GM12878 (cell line): ENCODE data around the gene IFNAR2. TPM values are rescaled to one million over a fixed set of nuclear protein-coding genes. Genes with fewer than 3 reads are reported as not detected.
A peak's percentile ranks its signal among the peaks of the same experiment; 100 is the strongest.

Experiments used
- ATAC-seq: fragments of 200-7000 bp; cut with Tn5 transposase; 3 replicates; pipeline ENCODE4 v1.9.1; 2020; ENCODE audit warnings: mild to moderate bottlenecking, moderate library complexity
- BruUV-seq: library from RNA; stranded (reverse); fragments of 400-500 nt; replicated peaks from 2 replicates; lab custom pipeline; 2021; lab: Mats Ljungman, UMichigan
- CTCF ChIA-PET: fragments of 300-600 bp; sonication (Branson Sonifier 250); formaldehyde crosslinking; extraction: SDS; loops from one replicate; lab custom pipeline; 2021; ENCODE audit warnings: inconsistent platforms; lab: Yijun Ruan, JAX
- POLR2A ChIA-PET: fragments of 350-600 bp; formaldehyde crosslinking; extraction: SDS; loops from one replicate; lab custom pipeline; 2021; ENCODE audit warnings: inconsistent platforms; lab: Charles Lee
- RAD21 ChIA-PET: fragments of 300-600 bp; sonication (Branson Sonifier 250); formaldehyde crosslinking; loops from one replicate; lab custom pipeline; 2023; ENCODE audit warnings: antibody characterized with exemption; ENCODE audit not compliant: unreplicated experiment; lab: Charles Lee
- SMC1A ChIA-PET: fragments of 300-600 bp; sonication (Branson Sonifier 250); formaldehyde crosslinking; loops from one replicate; lab custom pipeline; 2023; ENCODE audit not compliant: unreplicated experiment, uncharacterized antibody; lab: Charles Lee
- DNase-seq: peaks from one replicate; pipeline ENCODE4 v3.0.0-alpha.2; 2011; ENCODE audit warnings: low read depth, low spot score
- FAIRE-seq: peaks from 3 replicates; lab custom pipeline; 2011; peaks lifted over from hg19 to GRCh38; lab: Jason Lieb, UNC
- H2AFZ ChIP-seq: 2 replicates; pipeline ENCODE4 v1.6.0; 2011; ENCODE audit warnings: low read depth, low read length, control low read depth; ENCODE audit not compliant: control insufficient read depth
- H3K27ac ChIP-seq: 2 replicates; pipeline ENCODE4 v1.5.1; 2011; ENCODE audit warnings: control low read depth; ENCODE audit not compliant: control insufficient read depth, insufficient read depth
- H3K27me3 ChIP-seq, 2 experiments: replicated peaks in 1 of 2; 2 replicates each; pipeline versions ENCODE4 v1.6.0 to v1.6.1; 2011; ENCODE audit warnings: low read length in 1 of 2; ENCODE audit not compliant: control insufficient read depth in 2 of 2, insufficient read depth in 2 of 2
- H3K36me3 ChIP-seq, 2 experiments: 2 replicates each; pipeline ENCODE4 v1.5.1; 2011; ENCODE audit warnings: low read length in 1 of 2; ENCODE audit not compliant: control insufficient read depth in 2 of 2, insufficient read depth in 2 of 2
- H3K4me1 ChIP-seq: 2 replicates; pipeline ENCODE4 v1.6.1; 2011; ENCODE audit warnings: mild to moderate bottlenecking, low read length, moderate library complexity, mixed read lengths; ENCODE audit not compliant: control insufficient read depth, insufficient read depth
- H3K4me2 ChIP-seq: 2 replicates; pipeline ENCODE4 v1.6.0; 2011; ENCODE audit warnings: control low read depth; ENCODE audit not compliant: control insufficient read depth, insufficient read depth
- H3K4me3 ChIP-seq: fragments of 200-600 bp; sonication (generic); 2 replicates; pipeline ENCODE4 v1.5.1; 2016
- H3K79me2 ChIP-seq: 2 replicates; pipeline ENCODE4 v1.6.0; 2011; ENCODE audit warnings: low read length; ENCODE audit not compliant: control insufficient read depth, insufficient read depth
- H3K9ac ChIP-seq: 2 replicates; pipeline ENCODE4 v1.8.0; 2011; ENCODE audit warnings: low read length, control low read depth, mixed read lengths; ENCODE audit not compliant: control insufficient read depth, insufficient read depth
- H3K9me3 ChIP-seq: replicated peaks from 3 replicates; pipeline ENCODE4 v1.5.1; 2011; ENCODE audit warnings: mild to moderate bottlenecking, low read length; ENCODE audit not compliant: control insufficient read depth, insufficient read depth
- H4K20me1 ChIP-seq: 2 replicates; pipeline ENCODE4 v1.6.0; 2011; ENCODE audit not compliant: control insufficient read depth, insufficient read depth
- BHLHE40 ChIP-seq, 2 experiments: fragments of 450-650 bp in 1 of 2; IDR thresholded peaks; 2 replicates each; pipeline ENCODE4 v1.6.1; 2011 to 2017; ENCODE audit warnings: low read depth in 2 of 2, borderline replicate concordance in 1 of 2, improper control_type of control experiment in 1 of 2, low read length in 1 of 2, mild to moderate bottlenecking in 1 of 2
- HDGF ChIP-seq: fragments of 450-650 bp; IDR thresholded peaks from 2 replicates; pipeline ENCODE4 v1.6.1; 2016; ENCODE audit warnings: antibody characterized with exemption
- IRF4 ChIP-seq: IDR thresholded peaks from 2 replicates; pipeline ENCODE4 v1.6.1; 2011; ENCODE audit warnings: low read depth, low read length
- JUNB ChIP-seq: IDR thresholded peaks from 2 replicates; pipeline ENCODE4 v1.6.1; 2016; ENCODE audit warnings: antibody characterized with exemption, mild to moderate bottlenecking
- MYB ChIP-seq: fragments of 150-350 bp; IDR thresholded peaks from 2 replicates; pipeline ENCODE4 v1.6.1; 2014; ENCODE audit warnings: mild to moderate bottlenecking, low read depth, low read length, borderline replicate concordance
- NBN ChIP-seq: fragments of 450-650 bp; IDR thresholded peaks from 2 replicates; pipeline ENCODE4 v1.6.1; 2016
- NFIC ChIP-seq: IDR thresholded peaks from 2 replicates; pipeline ENCODE4 v1.6.1; 2012; ENCODE audit warnings: low read depth, mild to moderate bottlenecking, inconsistent platforms, low read length, moderate library complexity
- NR2C1 ChIP-seq: fragments of 450-650 bp; IDR thresholded peaks from 2 replicates; pipeline ENCODE4 v1.6.1; 2017; ENCODE audit warnings: antibody characterized with exemption, mild to moderate bottlenecking, moderate library complexity
- NR2F1 ChIP-seq: fragments of 450-650 bp; conservative IDR thresholded peaks from 2 replicates; pipeline ENCODE4 v1.6.1; 2017; ENCODE audit warnings: mild to moderate bottlenecking
- NRF1 ChIP-seq: conservative IDR thresholded peaks from 2 replicates; pipeline ENCODE4 v1.6.1; 2011; ENCODE audit warnings: mild to moderate bottlenecking, low read depth, low read length, improper control_type of control experiment
- PAX5 ChIP-seq: IDR thresholded peaks from 2 replicates; pipeline ENCODE4 v1.6.1; 2011; ENCODE audit warnings: low read depth, low read length, borderline replicate concordance
- RUNX3 ChIP-seq: IDR thresholded peaks from 2 replicates; pipeline ENCODE4 v1.6.1; 2012; ENCODE audit warnings: low read length, inconsistent platforms
- SMARCA5 ChIP-seq: fragments of 450-650 bp; IDR thresholded peaks from 2 replicates; pipeline ENCODE4 v1.6.1; 2017; ENCODE audit warnings: mild to moderate bottlenecking
- TCF12 ChIP-seq: IDR thresholded peaks from 2 replicates; pipeline ENCODE4 v1.6.1; 2011; ENCODE audit warnings: low read depth, mild to moderate bottlenecking, low read length
- WRNIP1 ChIP-seq: IDR thresholded peaks from 2 replicates; pipeline ENCODE4 v1.6.1; 2011; ENCODE audit warnings: low read depth, low read length, improper control_type of control experiment, borderline replicate concordance
- WGBS: methylation state at CpG from one replicate; pipeline ENCODE4 v1.1.6; 2016; ENCODE audit warnings: low lambda C conversion rate; ENCODE audit not compliant: insufficient replicate concordance, insufficient coverage; ENCODE audit errors: missing lambda C conversion rate; 5-methylcytosine and 5-hydroxymethylcytosine counted together
- in situ Hi-C: fragments of 300-500 bp; cut with MboI; formaldehyde crosslinking; loops from 9 replicates; pipeline ENCODE4 v1.14.3; 2018; ENCODE audit warnings: mixed read lengths
- intact Hi-C: fragments of 100-400 bp; cut with micrococcal nuclease; formaldehyde crosslinking; loops from one replicate; pipeline ENCODE4 v1.14.2; 2022; ENCODE audit not compliant: unreplicated experiment
- polyA plus RNA-seq, 11 experiments: library from polyadenylated mRNA; depleted of rRNA in 4 of 11; unstranded in 6 of 11; stranded (reverse) in 5 of 11; fragments of >200 nt; fragmentation: Nextera tagmentation in 4 of 11; fragmentation: Illumina TruSeq in 1 of 11; extraction: Ambion mirVana in 4 of 11; extraction: Trizol in 1 of 11; gene quantifications; 1 replicate in 1 of 11; 2 replicates in 10 of 11; pipeline versions ENCODE4 v1.2.1 to v1.2.3, GENCODE V29; 2011 to 2016; ENCODE audit warnings: inconsistent platforms in 2 of 11, missing spikeins in 2 of 11, low read depth in 1 of 11
- total RNA-seq, 4 experiments: library from RNA; depleted of rRNA in 3 of 4; stranded (reverse); fragments of >200 nt in 3 of 4; fragmentation: Illumina TruSeq in 1 of 4; extraction: Trizol in 1 of 4; gene quantifications; 2 replicates each; pipeline versions ENCODE4 v1.2.1 to v1.2.3, GENCODE V29; 2013 to 2021
- TF ChIP-seq, protein P1 (sequence below): fragments of 450-650 bp; IDR thresholded peaks from 2 replicates; pipeline ENCODE4 v1.6.1; 2017; ENCODE audit warnings: antibody characterized with exemption, mild to moderate bottlenecking, moderate library complexity
- TF ChIP-seq, protein P2 (sequence below): IDR thresholded peaks from 2 replicates; pipeline ENCODE4 v1.6.1; 2012; ENCODE audit warnings: low read depth, low read length, improper control_type of control experiment

IFNAR2 gene
- total and polyA plus RNA-seq, 10 of the 15 experiments (the other 5 are each of a cell fraction or from before 2014, with no cell fraction given) = 8.5 to 99.7 (median 58.1) TPM

DNA sequence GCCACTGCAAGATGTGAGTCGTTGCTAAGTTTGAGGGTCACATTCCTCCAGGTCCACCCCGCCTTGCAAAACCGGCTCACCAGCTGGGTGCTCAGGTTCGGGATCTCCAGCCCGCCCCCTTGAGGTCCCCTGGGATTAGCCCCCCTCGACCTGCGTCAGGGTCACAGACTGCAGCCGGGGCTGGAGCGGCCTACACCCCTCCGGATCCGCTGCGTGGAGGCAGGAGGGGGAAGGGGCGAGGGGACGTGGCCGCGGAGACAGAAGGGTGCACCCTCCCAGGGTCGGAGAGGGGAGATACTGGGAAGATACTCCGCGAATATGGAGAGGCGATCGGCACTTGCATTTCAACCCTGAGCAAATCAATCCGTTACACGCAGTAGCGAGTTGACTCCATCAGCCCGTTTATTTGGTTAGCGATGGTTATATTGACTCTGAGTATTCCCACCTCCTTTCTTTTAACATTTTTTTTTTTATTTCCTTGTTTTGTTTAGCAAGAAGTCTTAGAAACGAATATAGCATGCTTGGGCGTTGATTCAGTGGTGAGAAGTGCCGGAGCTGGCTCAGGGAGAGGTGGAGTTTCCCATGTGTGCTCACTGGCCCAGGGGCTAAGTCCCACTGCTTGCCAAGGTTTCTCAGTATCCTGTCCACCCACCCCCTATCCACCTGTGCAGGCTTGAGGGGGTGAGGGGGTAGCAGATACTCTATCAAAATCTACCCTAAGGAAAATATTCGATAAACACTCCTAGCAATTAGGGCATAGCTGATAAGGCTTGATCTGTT, 997 bp downstream of the IFNAR2 start (continued):
- TF ChIP-seq, protein P1, sequence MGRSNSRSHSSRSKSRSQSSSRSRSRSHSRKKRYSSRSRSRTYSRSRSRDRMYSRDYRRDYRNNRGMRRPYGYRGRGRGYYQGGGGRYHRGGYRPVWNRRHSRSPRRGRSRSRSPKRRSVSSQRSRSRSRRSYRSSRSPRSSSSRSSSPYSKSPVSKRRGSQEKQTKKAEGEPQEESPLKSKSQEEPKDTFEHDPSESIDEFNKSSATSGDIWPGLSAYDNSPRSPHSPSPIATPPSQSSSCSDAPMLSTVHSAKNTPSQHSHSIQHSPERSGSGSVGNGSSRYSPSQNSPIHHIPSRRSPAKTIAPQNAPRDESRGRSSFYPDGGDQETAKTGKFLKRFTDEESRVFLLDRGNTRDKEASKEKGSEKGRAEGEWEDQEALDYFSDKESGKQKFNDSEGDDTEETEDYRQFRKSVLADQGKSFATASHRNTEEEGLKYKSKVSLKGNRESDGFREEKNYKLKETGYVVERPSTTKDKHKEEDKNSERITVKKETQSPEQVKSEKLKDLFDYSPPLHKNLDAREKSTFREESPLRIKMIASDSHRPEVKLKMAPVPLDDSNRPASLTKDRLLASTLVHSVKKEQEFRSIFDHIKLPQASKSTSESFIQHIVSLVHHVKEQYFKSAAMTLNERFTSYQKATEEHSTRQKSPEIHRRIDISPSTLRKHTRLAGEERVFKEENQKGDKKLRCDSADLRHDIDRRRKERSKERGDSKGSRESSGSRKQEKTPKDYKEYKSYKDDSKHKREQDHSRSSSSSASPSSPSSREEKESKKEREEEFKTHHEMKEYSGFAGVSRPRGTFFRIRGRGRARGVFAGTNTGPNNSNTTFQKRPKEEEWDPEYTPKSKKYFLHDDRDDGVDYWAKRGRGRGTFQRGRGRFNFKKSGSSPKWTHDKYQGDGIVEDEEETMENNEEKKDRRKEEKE = no peak
- TF ChIP-seq MYB (no peak), WRNIP1 (0 out of 2 replicates have a peak, but pooled peaks have one; percentile 44), NR2C1 (peak; percentile 46; the same call in 1 of the 2 replicates)
- TF ChIP-seq, all 136 proteins: peak for 31

DNA sequence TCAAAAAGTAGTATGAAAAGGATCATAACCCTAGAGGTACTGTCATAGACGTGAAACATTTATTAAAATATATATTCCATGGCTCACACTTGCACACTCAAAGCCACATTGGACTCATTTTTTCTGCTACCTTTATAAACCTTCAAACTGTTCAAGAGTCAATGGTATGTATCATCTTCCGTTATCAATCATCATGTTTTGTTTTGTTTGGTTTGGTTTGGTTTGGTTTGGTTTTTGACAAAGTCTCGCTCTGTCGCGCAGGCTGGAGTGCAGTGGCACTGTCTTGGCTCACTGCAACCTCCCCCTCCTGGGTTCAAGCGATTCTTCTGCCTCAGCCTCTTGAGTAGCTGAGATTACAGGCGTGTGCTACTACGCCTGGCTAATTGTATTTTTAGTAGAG, 1.8 kb downstream of the IFNAR2 start:
- Histone ChIP-seq H3K4me1 (peaks cover 24% of the 10 kb centered on the region), H3K79me2 (peaks cover 65% of the 10 kb centered on the region), H3K9ac (peak overlapping the region; percentile 94), H3K36me3 (peaks cover 0 to 3% of the 10 kb centered on the region in 2 experiments; a peak in 1 of 4 replicates), H4K20me1 (no peaks in the 10 kb centered on the region)
- ATAC-seq = peak; percentile 42
- in situ Hi-C loops = no loop called here
- CTCF ChIA-PET = interaction anchor here (0.7 to 3.4 kb wide), 6 partner anchors 10 to 291 kb away, joined by 3 to 17 read pairs (median 6); partner anchors contain the start of gene IL10RB
- intact Hi-C loops = loop anchor here (1.0 to 10.0 kb wide), 3 partner anchors 26 to 313 kb away; partner anchors contain the start of genes GART, IL10RB and SON
- POLR2A ChIA-PET = interaction anchor here (1.2 to 6.8 kb wide), 6 partner anchors 8 to 150 kb away, joined by 3 to 59 read pairs (median 6); partner anchors contain the start of genes IFNAR1 and IL10RB
- BruUV-seq = no TSS peak
- no peak for TF ChIP-seq NR2F1
- peak; percentile 39; the same call in 1 of the 2 replicates for TF ChIP-seq JUNB
- TF ChIP-seq, protein P2, sequence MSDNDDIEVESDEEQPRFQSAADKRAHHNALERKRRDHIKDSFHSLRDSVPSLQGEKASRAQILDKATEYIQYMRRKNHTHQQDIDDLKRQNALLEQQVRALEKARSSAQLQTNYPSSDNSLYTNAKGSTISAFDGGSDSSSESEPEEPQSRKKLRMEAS = no peak
- 0 out of 4 replicates have a peak, but pooled peaks of 1 of the 2 experiments have one; percentile 6 for TF ChIP-seq BHLHE40 (IDR thresholded peaks at IDR 0.05; ENCODE audit: borderline replicate concordance in 1 of 2, low read depth in 2 of 2, low read length in 1 of 2)
- 0 out of 2 replicates have a peak, but pooled peaks have one; percentile 28 for TF ChIP-seq SMARCA5
- no peak for TF ChIP-seq NRF1
- 0 out of 2 replicates have a peak, but pooled peaks have one; percentile 16 for TF ChIP-seq NBN
- TF ChIP-seq NFIC = peak; percentile 32; the same call in 1 of the 2 replicates
- peak; percentile 48; the same call in 1 of the 2 replicates for TF ChIP-seq IRF4
- TF ChIP-seq TCF12 = no peak
- TF ChIP-seq PAX5 = peak; percentile 78; the same call in 1 of the 2 replicates
- TF ChIP-seq HDGF = peak; percentile 45; the same call in 1 of the 2 replicates
- TF ChIP-seq RUNX3 = peak; percentile 60
- TF ChIP-seq, all 136 proteins: peak for 9
- DNase-seq (no peak), FAIRE-seq (peak; percentile 57)
- Histone ChIP-seq H3K27me3 (no peaks in the 10 kb centered on the region), H3K4me2 (peak overlapping the region; percentile 68), H2AFZ (no peak overlapping the region), H3K27ac (peak overlapping the region; percentile 96), H3K9me3 (no peaks in the 10 kb centered on the region), H3K4me3 (peak overlapping the region; percentile 100)
- RAD21 ChIA-PET = interaction anchor here (1.1 to 6.0 kb wide), 9 partner anchors 7 to 203 kb away, joined by 3 to 50 read pairs (median 5); partner anchors contain the start of genes IFNAR1 and IL10RB
- 0% methylated on average over 8 of the region's 8 CpGs for WGBS
- SMC1A ChIA-PET = interaction anchor here (1.1 to 2.2 kb wide), 7 partner anchors 9 to 312 kb away, joined by 3 to 8 read pairs (median 6); no protein-coding TSS in a partner anchor
